Gastrocnemius medialis (tissue), 4 donors: ENCODE data around the gene CPXM1. TPM values are rescaled to one million over a fixed set of nuclear protein-coding genes. Genes with fewer than 3 reads are reported as not detected.
"Not testable (repeated sequence)": the region's sequence is repeated elsewhere in the genome, so short reads cannot be mapped to it uniquely, and the experiment has no call there.

Source experiments
- ATAC-seq, 2 donors: fragments of 150-250 bp; one replicate each; pipeline ENCODE4 v1.9.1; 2016
- DNase-seq, 2 donors: peaks; one replicate each; pipeline ENCODE4 v3.0.0-alpha.2; 2019
- H3K27ac ChIP-seq, 4 donors: fragments of 200-600 bp; sonication (generic); 1 replicate in 1 of 4; 2 replicates in 3 of 4; pipeline ENCODE4 v1.5.1; 2016 to 2018; ENCODE audit warnings: mild to moderate bottlenecking in 2 of 4, moderate library complexity in 1 of 4
- H3K27me3 ChIP-seq, 3 donors: fragments of 200-600 bp; sonication (generic) in 2 of 3; 1 replicate in 1 of 3; 2 replicates in 2 of 3; pipeline versions ENCODE4 v1.5.1 to v1.6.0; 2016 to 2019; ENCODE audit warnings: mild to moderate bottlenecking in 1 of 3, moderate library complexity in 1 of 3
- H3K36me3 ChIP-seq, 2 donors: fragments of 200-600 bp; sonication (generic) in 1 of 2; one replicate each; pipeline ENCODE4 v1.5.1; 2017 to 2018
- H3K4me1 ChIP-seq, 2 donors: fragments of 200-600 bp; sonication (generic) in 1 of 2; one replicate each; pipeline ENCODE4 v1.5.1; 2016 to 2017; ENCODE audit warnings: mild to moderate bottlenecking in 2 of 2
- H3K4me3 ChIP-seq, 4 donors: fragments of 200-600 bp; sonication (generic) in 3 of 4; 1 replicate in 1 of 4; 2 replicates in 3 of 4; pipeline ENCODE4 v1.5.1; 2016 to 2019; ENCODE audit warnings: mild to moderate bottlenecking in 2 of 4
- H3K9me3 ChIP-seq, 3 donors: fragments of 200-600 bp; sonication (generic) in 2 of 3; 1 replicate in 1 of 3; 2 replicates in 2 of 3; pipeline ENCODE4 v1.5.1; 2016 to 2019
- POLR2A ChIP-seq, 2 donors: fragments of 450-650 bp; IDR thresholded peaks; one replicate each; pipeline ENCODE4 v1.6.1; 2017; ENCODE audit warnings: antibody characterized with exemption in 2 of 2, mild to moderate bottlenecking in 2 of 2, moderate library complexity in 2 of 2
- in situ Hi-C, 4 donors: fragments of 200-750 bp; cut with MboI; loops; one replicate each; pipeline versions ENCODE4 v1.15.0 to v1.8.0; 2017; ENCODE audit warnings: low sequenced_read_pairs in 4 of 4
- intact Hi-C: fragments of 100-400 bp; cut with DNase I; formaldehyde crosslinking; loops from one replicate; pipeline ENCODE4 v1.15.1; 2023; ENCODE audit warnings: low total_unique reads
- total RNA-seq, 4 donors: library from RNA; depleted of rRNA; stranded (reverse); fragments of >200 nt; gene quantifications; one replicate each; pipeline versions ENCODE4 v1.1.0 to v1.2.3, GENCODE V29; 2016
- TF ChIP-seq, protein P1 (sequence below), 5 experiments: fragments of 450-650 bp in 3 of 5; fragments of 200-600 bp in 2 of 5; sonication (generic) in 2 of 5; IDR thresholded peaks in 4 of 5; conservative IDR thresholded peaks in 1 of 5; 1 replicate in 4 of 5; 2 replicates in 1 of 5; pipeline ENCODE4 v1.5.1; 2016 to 2019; ENCODE audit warnings: antibody characterized with exemption in 5 of 5, mild to moderate bottlenecking in 3 of 5, moderate library complexity in 3 of 5

The CPXM1 gene
- total RNA-seq, 4 donors from 2014 or later: 0.46 to 1.6 (median 0.81) TPM; not detected in 1

DNA sequence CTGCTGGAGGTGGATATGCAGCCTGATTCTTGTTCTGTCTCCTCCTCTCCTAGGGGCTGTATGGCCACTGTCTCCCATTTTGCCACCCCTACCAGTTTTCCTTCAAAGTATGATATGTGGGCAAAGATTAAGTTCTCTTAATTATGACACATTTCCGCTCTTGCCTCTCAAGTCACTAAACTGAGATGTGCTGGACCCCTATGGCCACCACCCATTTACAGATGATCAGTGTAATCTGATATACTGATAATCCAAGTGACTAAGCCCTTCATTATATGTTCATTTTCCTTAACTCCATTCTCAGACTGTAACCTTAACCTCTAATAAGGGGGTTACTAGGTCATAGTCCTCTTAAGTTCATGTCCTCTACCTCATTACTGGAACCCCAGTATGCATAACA, 13.6 kb upstream of the CPXM1 start:
- Histone ChIP-seq H3K4me1 (no peaks in the 10 kb centered on the region), H3K4me3 (no peak overlapping the region), H3K9me3 (peaks cover 0 to 5% (median 0%) of the 10 kb centered on the region in 3 donors), H3K27ac (no peak overlapping the region), H3K27me3 (peaks cover under 1 to 15% (median 11%) of the 10 kb centered on the region in 3 donors), H3K36me3 (no peaks in the 10 kb centered on the region)
- ATAC-seq (no peak), DNase-seq (no peak)
- intact Hi-C loops (no loop called here), in situ Hi-C loops (no loop called here)
- TF ChIP-seq, protein P1, sequence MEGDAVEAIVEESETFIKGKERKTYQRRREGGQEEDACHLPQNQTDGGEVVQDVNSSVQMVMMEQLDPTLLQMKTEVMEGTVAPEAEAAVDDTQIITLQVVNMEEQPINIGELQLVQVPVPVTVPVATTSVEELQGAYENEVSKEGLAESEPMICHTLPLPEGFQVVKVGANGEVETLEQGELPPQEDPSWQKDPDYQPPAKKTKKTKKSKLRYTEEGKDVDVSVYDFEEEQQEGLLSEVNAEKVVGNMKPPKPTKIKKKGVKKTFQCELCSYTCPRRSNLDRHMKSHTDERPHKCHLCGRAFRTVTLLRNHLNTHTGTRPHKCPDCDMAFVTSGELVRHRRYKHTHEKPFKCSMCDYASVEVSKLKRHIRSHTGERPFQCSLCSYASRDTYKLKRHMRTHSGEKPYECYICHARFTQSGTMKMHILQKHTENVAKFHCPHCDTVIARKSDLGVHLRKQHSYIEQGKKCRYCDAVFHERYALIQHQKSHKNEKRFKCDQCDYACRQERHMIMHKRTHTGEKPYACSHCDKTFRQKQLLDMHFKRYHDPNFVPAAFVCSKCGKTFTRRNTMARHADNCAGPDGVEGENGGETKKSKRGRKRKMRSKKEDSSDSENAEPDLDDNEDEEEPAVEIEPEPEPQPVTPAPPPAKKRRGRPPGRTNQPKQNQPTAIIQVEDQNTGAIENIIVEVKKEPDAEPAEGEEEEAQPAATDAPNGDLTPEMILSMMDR (IDR thresholded peaks at IDR 0.05 in 4 of 5, conservative IDR thresholded peaks at IDR 0.05 in 1 of 5): no peak
- no peak for TF ChIP-seq POLR2A (IDR thresholded peaks at IDR 0.05)

DNA sequence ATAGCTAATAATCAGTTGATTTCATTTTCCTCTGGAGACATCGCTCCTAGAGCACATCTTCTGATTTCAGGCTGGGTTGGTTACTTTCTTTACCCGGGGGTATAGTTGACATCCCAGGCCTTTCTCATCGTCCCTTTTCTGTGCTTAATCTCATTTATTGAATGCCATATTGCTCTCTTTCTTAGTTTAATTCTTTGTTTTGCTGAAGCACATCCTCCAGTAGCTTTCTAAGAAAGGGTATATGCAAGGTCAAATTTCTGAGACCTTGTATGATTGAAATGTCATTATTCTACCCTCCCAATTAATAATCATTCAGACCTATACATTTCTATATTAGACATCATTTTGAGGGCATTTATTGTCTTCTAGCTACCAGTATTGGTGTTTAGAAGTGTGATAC, 11.8 kb upstream of the CPXM1 start:
- no peak for ATAC-seq
- in situ Hi-C loops (no loop called here), intact Hi-C loops (no loop called here)
- TF ChIP-seq, protein P1 (IDR thresholded peaks at IDR 0.05 in 4 of 5, conservative IDR thresholded peaks at IDR 0.05 in 1 of 5): no peak
- no peak for TF ChIP-seq POLR2A (IDR thresholded peaks at IDR 0.05)
- H3K27ac ChIP-seq: no peak overlapping the region
- no peak overlapping the region for H3K4me3 ChIP-seq
- H3K27me3 ChIP-seq: peaks cover 9 to 27% (median 18%) of the 10 kb centered on the region in 3 donors
- H3K9me3 ChIP-seq: peaks cover 0 to 5% (median 0%) of the 10 kb centered on the region in 3 donors
- no peaks in the 10 kb centered on the region for H3K4me1 ChIP-seq
- DNase-seq: no peak
- H3K36me3 ChIP-seq: no peaks in the 10 kb centered on the region

- in situ Hi-C loops (no loop called here), intact Hi-C loops (no loop called here)
- H3K4me3 ChIP-seq: no peak overlapping the region
- TF ChIP-seq, protein P1 (IDR thresholded peaks at IDR 0.05 in 4 of 5, conservative IDR thresholded peaks at IDR 0.05 in 1 of 5): no peak
- no peak for TF ChIP-seq POLR2A (IDR thresholded peaks at IDR 0.05)
- peaks cover 0 to 5% (median 0%) of the 10 kb centered on the region in 3 donors for H3K9me3 ChIP-seq
- no peaks in the 10 kb centered on the region for H3K4me1 ChIP-seq
- DNase-seq (no peak), ATAC-seq (no peak)
- no peaks in the 10 kb centered on the region for H3K36me3 ChIP-seq
- H3K27ac ChIP-seq: no peak overlapping the region
- H3K27me3 ChIP-seq: peaks cover 25 to 46% (median 37%) of the 10 kb centered on the region in 3 donors
Measured at GRCh38 chr20:2809690-2810089, 9.3 kb upstream of the CPXM1 start.

GRCh38 chr20:2807929-2808328, 7.5 kb upstream of the CPXM1 start:
- DNase-seq, ATAC-seq, in situ Hi-C loops, intact Hi-C loops, H3K36me3 ChIP-seq, H3K4me1 ChIP-seq, H3K9me3 ChIP-seq, H3K4me3 ChIP-seq, H3K27ac ChIP-seq: not testable (repeated sequence)
- peaks cover 41 to 62% (median 45%) of the 10 kb centered on the region in 3 donors for H3K27me3 ChIP-seq

DNA sequence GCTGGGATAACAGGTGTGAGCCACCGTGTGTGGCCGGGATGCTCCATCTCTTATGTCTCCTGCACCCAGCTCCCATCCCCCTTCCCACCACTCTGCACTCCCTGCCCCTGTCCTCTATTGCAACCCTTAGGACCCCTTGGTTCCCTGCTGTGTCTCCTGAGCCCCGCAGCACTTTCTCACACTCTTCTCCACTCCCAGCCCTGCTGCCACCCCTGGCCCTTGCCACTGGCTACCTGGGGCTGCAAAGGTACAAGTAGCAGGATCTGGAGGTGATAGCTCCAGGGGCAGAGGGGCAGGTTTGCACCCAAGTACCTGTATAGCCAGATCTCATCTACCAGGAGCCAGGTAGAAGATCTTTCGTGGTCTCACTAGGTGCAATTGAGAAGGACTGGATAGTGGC, 6.6 kb upstream of the CPXM1 start:
- TF ChIP-seq POLR2A (IDR thresholded peaks at IDR 0.05): no peak
- TF ChIP-seq, protein P1 (IDR thresholded peaks at IDR 0.05 in 4 of 5, conservative IDR thresholded peaks at IDR 0.05 in 1 of 5): no peak
- H3K27me3 ChIP-seq: peaks cover 44 to 66% (median 44%) of the 10 kb centered on the region in 3 donors
- ATAC-seq (no peak), DNase-seq (no peak)
- intact Hi-C loops: no loop called here
- H3K27ac ChIP-seq: no peak overlapping the region
- in situ Hi-C loops: no loop called here
- H3K9me3 ChIP-seq: peaks cover 0 to 3% (median 0%) of the 10 kb centered on the region in 3 donors
- no peaks in the 10 kb centered on the region for H3K4me1 ChIP-seq
- H3K36me3 ChIP-seq: no peaks in the 10 kb centered on the region
- H3K4me3 ChIP-seq: no peak overlapping the region
